HFFc6 (cell line): ENCODE results near the gene BLVRB. TPM values are rescaled to one million over a fixed set of nuclear protein-coding genes. Genes with fewer than 3 reads are reported as not detected.
"Not testable (repeated sequence)": the region's sequence is repeated elsewhere in the genome, so short reads cannot be mapped to it uniquely, and the experiment has no call there.

Experiments
- DNase-seq: peaks from one replicate; pipeline ENCODE4 v3.0.0-alpha.2; 2018
- H3K27ac Mint-ChIP-seq: 2 replicates; pipeline ENCODE4 v1.8.0; 2020; ENCODE audit warnings: mild to moderate bottlenecking, mixed read lengths
- H3K27me3 Mint-ChIP-seq: 2 replicates; pipeline ENCODE4 v1.8.0; 2021; ENCODE audit warnings: mild to moderate bottlenecking, moderate library complexity, mixed read lengths; ENCODE audit not compliant: insufficient read depth
- H3K36me3 Mint-ChIP-seq: 2 replicates; pipeline ENCODE4 v1.8.0; 2021; ENCODE audit warnings: low read depth, mixed read lengths
- H3K4me1 Mint-ChIP-seq: 2 replicates; pipeline ENCODE4 v1.8.0; 2020; ENCODE audit warnings: low read depth, mixed read lengths
- H3K4me3 Mint-ChIP-seq: 2 replicates; pipeline ENCODE4 v1.8.0; 2020; ENCODE audit warnings: mild to moderate bottlenecking, moderate library complexity, mixed read lengths
- H3K9me3 Mint-ChIP-seq: 2 replicates; pipeline ENCODE4 v1.8.0; 2020; ENCODE audit warnings: mild to moderate bottlenecking, mixed read lengths
- total RNA-seq, 6 experiments: library from RNA; stranded (reverse); fragmentation: NEBNext Ultra II Directional; extraction: Animal tissue kit (Norgen Biotek cat#: 25700); gene quantifications; 2 replicates in 1 of 6; 3 replicates in 5 of 6; pipeline ENCODE4 v1.2.3, GENCODE V29; 2021
- TF ChIP-seq, protein P1 (sequence below): fragments of 200-600 bp; sonication (generic); IDR thresholded peaks from 2 replicates; pipeline ENCODE4 v1.5.0; 2021; ENCODE audit warnings: antibody characterized with exemption, mild to moderate bottlenecking

BLVRB gene
- total RNA-seq, 6 experiments from 2014 or later: 35.3 to 55.7 (median 52.5) TPM

DNA sequence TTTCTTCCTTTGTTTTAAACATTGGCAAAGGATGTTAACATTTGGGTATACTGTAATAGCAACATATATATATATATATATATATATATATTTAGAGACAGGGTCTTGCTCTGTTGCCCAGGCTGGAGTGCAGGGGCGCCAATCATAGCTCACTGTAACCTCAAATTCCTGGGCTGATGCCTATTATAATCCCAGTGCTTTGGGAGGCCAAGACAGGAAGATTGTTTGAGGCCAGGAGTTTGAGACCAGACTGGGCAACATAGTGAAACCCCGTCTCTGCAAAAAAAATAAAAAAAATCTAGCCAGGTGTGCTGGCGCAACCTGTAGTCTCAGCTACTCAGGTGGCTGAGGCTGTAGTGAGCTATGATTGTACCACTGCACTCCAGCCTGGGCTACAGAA lies 5.4 kb downstream of the BLVRB start:
- peaks cover 12% of the 10 kb centered on the region for H3K4me1 Mint-ChIP-seq
- H3K27me3 Mint-ChIP-seq: peaks cover 1% of the 10 kb centered on the region
- TF ChIP-seq, protein P1, sequence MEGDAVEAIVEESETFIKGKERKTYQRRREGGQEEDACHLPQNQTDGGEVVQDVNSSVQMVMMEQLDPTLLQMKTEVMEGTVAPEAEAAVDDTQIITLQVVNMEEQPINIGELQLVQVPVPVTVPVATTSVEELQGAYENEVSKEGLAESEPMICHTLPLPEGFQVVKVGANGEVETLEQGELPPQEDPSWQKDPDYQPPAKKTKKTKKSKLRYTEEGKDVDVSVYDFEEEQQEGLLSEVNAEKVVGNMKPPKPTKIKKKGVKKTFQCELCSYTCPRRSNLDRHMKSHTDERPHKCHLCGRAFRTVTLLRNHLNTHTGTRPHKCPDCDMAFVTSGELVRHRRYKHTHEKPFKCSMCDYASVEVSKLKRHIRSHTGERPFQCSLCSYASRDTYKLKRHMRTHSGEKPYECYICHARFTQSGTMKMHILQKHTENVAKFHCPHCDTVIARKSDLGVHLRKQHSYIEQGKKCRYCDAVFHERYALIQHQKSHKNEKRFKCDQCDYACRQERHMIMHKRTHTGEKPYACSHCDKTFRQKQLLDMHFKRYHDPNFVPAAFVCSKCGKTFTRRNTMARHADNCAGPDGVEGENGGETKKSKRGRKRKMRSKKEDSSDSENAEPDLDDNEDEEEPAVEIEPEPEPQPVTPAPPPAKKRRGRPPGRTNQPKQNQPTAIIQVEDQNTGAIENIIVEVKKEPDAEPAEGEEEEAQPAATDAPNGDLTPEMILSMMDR: no peak
- H3K27ac Mint-ChIP-seq: no peak overlapping the region
- no peak overlapping the region for H3K4me3 Mint-ChIP-seq
- no peak for DNase-seq
- no peaks in the 10 kb centered on the region for H3K36me3 Mint-ChIP-seq
- H3K9me3 Mint-ChIP-seq: no peaks in the 10 kb centered on the region

DNA sequence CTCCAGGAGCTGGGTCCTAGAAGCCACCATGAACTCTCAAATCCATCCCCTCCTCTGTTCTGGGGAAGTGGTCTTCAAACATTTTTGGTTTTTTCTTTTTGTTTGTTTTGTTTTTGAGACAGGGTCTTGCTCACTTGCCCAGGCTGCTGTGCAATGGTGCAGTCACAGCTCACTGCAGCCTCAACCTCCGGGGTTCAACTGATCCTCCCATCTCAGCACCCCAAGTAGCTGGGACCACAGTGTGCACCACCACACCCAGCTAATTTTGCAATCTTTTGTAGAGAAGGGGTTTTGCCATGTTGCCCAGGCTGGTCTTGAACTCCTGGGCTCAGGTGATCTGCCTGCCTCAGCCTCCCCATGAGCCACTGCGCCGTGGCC lies 7.0 kb downstream of the BLVRB start:
- TF ChIP-seq, protein P1: no peak
- Mint-ChIP-seq H3K9me3 (no peaks in the 10 kb centered on the region), H3K4me3 (no peak overlapping the region), H3K27ac (no peak overlapping the region), H3K4me1 (no peaks in the 10 kb centered on the region), H3K27me3 (no peaks in the 10 kb centered on the region; the same call in 1 of the 2 replicates), H3K36me3 (no peaks in the 10 kb centered on the region)
- DNase-seq: no peak

DNA sequence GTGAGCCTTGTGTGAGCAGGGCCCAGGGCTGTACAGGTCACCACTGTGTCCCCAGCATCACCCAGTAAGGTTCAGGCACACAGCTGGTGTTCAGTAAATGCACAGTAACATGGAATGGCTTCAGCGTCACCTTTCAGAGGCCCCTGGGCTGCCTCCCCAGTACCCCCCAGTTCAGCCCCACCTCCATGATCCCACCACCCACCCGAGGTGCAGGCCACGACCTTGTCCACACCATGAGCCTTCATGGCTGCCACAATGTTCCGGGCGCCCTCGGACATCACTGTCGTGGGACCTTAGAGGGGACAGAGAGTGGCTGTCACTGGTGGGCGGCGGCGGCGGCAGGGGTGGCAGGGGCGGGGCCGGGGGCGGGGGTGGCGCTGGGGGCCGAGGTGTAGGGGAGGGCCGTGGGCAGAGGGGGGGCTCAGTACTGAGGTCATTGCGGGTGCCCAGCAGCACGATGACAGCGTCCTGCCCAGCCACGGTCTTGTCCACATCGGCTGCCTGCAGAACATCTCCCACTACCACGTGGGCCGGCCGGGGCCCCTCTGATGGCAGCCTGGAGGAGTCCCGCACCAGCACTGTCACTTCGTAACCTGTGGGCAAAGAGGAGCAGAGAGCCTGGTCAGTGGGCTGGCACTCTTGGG lies 7.5 kb downstream of the BLVRB start:
- TF ChIP-seq, protein P1: no peak
- Mint-ChIP-seq H3K9me3 (no peaks in the 10 kb centered on the region), H3K36me3 (no peaks in the 10 kb centered on the region), H3K4me3 (no peak overlapping the region), H3K27me3 (no peaks in the 10 kb centered on the region; the same call in 1 of the 2 replicates), H3K4me1 (no peaks in the 10 kb centered on the region), H3K27ac (no peak overlapping the region)
- DNase-seq: no peak

DNA sequence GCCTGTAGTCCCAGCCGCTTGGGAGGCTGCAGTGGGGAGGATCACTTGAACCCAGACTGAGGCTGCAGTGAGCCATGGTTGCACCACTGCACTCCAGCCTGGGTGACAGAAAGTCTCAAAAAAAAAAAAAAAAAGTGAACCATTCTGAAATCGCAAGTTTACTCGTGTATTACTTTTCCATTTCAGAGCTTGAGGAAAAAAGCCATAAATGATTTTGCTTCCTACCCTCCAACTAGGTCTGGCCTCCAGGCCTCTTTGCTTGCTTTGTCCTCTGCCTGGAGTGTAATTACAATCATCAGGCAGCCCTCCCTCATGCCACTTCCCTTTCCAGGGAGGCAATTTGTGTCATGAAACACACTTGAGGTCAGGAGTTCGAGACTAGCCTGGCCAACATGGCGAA lies 8.5 kb downstream of the BLVRB start:
- Mint-ChIP-seq H3K27me3 (no peaks in the 10 kb centered on the region; the same call in 1 of the 2 replicates), H3K27ac (no peak overlapping the region), H3K4me3 (no peak overlapping the region), H3K9me3 (no peaks in the 10 kb centered on the region), H3K36me3 (no peaks in the 10 kb centered on the region), H3K4me1 (no peaks in the 10 kb centered on the region)
- no peak for DNase-seq
- TF ChIP-seq, protein P1: no peak

DNA sequence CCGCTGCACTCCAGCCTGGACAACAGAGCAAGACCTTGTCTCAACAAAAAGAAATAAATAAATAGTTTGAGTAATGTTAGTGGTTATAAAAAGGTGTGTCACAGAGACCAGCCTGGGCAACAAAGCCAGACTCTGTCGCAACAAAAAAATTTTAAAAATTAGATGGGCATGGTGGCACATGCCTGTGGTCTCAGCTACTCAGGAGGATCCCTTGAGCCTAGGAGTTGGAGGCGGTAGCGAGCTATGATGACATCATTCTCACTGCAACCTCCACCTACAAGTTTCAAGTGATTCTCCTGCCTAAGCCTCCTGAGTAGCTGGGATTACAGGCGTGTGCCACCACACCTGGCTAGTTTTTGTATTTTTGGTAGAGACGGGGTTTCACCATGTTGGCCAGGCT lies 11.6 kb downstream of the BLVRB start:
- not testable (repeated sequence) for H3K27me3 Mint-ChIP-seq, H3K36me3 Mint-ChIP-seq, H3K4me3 Mint-ChIP-seq, H3K27ac Mint-ChIP-seq, H3K4me1 Mint-ChIP-seq, H3K9me3 Mint-ChIP-seq
- DNase-seq: peak; percentile 28

DNA sequence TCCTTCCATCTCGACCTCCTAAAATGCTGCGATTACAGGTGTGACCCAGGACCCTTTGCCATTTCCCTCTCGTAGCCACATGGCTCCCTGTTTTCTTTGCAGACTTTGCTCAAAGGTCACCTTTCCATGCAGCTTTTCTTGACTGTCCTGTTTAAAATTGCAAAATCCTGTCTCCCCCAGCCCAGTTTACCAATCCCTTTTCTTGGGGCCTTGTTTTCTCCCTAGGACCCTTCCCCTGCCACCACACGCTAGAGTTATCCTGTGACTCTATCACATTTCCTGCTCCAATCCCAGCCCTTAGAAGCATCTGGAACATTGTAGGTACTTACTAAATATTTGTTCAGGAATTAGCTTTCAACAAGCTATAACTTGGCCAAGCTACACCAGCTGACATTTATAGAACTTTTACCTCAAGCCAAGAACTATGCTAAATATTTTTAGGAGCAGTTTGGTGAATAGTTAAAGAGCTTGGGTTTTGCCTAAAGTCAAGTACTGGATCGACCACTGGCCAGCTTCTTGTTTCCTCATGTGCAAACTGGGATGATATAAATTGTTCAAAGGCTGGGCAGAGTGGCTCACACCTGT lies 12.3 kb downstream of the BLVRB start:
- H3K9me3 Mint-ChIP-seq: no peaks in the 10 kb centered on the region
- no peaks in the 10 kb centered on the region for H3K4me1 Mint-ChIP-seq
- DNase-seq: no peak
- TF ChIP-seq, protein P1: no peak
- no peak overlapping the region for H3K27ac Mint-ChIP-seq
- no peaks in the 10 kb centered on the region for H3K27me3 Mint-ChIP-seq
- H3K4me3 Mint-ChIP-seq: no peak overlapping the region
- no peaks in the 10 kb centered on the region for H3K36me3 Mint-ChIP-seq
